Activated CD8-positive, alpha-beta memory T cell treated with anti-CD3 and anti-CD28 coated beads for 48 hours (primary cell): ENCODE data around the gene AREL1.

Source experiments
- DNase-seq, 3 experiments: peaks; one replicate each; pipeline ENCODE4 v3.0.0-alpha.2; 2020; ENCODE audit warnings: low read depth in 2 of 3, low spot score in 2 of 3

Gene AREL1

DNA sequence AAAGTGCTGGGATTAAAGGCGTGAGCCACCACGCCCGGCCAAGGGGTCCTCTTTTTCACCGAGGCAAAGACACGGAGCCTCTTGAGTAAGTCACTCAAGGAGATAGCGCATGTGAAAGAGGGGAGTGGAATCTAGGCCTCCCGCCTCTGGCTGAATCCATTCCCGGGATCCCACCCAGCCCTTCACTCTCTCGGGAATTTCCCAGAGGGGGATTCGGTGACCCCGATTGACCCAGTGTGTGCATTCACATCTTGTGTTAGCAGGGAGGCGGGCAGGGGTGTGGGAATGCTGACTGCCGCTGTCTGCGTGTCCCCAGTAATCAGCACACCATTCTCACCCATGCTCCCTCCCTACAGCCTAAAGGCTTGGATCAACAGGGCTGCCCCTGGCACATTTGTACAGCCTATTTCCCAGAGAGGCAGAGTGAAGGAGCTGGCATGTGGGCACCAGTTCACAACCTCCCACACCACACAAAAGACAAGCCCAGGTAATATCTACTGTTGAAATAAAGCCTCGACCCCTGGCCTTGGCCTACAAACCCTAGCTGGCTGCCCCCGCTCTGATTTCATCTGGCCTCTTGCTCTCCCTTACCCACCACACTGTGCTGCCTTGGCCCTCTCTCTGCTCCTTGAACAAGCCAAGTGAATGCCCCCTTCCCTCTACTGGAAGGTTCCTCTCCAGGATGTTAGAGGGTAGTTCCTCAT, 99.5 kb downstream of the AREL1 start:
- no peak for DNase-seq

DNA sequence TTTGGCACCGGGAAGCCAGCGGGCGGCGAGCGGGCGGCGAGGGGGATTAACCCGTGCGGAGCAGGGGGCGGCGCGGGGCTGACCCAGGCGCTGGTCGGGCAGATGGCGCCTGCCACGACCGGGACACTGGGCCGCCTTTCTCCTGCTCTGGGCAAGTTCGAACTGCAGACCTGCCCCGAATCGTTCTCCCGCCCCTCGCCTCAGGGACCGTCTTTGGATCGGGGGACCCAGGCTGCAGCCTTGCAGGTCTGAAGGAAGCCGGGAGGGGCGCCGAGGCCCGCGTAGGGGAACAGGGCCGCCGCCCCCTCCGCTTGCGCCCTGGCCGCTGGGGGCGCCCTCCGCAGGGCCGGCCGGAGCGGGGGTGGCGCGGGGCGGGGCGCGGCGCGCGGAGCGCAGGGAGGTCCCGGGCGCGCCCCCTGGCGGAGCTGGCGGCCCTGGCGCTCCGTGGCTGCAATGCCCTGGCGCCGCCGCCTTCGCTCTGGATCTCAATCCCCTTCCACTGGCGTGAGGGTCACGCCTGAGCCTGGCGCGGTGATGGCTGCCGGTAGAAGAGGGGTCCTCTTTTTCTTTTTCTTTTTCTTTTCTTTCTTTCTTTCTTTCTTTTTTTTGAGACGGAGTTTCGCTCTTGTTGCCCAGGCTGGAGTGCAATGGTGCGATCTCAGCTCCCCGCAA, 100.4 kb downstream of the AREL1 start:
- DNase-seq = peak; percentile 62 to 72 (median 71)

DNA sequence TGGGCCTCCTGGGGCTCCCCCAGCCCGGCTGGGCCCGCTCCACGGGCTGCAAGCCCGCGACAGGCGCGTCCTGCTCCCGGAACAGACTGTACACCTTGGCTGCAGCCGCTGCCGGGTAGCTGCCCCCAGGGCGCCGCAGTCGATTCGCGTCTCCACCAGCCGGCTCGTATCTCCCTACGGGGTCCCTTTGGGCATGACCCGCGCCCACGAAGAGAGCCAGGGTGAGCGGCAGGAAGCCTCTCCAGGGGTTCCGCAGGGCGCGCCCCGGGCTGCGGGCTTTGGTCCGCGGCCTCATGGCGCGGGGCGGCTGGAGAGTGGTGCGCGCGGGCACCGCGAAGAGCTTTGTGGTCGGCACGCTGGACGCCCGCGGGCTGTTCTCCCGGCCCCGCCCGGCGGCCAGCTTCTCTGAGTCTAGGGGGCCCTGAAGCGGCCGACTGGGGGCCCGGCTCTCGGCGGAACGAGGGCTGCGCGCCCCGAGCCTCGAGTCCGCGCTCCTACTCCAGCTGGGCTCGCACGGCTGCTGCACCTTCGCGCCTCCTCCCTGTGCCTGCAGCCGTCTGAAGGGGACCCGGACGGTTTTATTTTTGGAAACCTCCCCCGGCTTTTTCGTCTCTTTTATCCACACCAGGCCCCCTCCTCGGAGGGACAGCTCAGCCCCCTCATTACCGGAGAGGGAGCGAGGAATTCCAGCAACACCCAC, 101.1 kb downstream of the AREL1 start, which contains the start of gene LTBP2:
LTBP2 (minus strand) TSS at position 588 of the 700 bp plus-strand sequence; CDS start at position 295, 293 bp downstream.
- DNase-seq = no peak
